Fibroblast of peridontal ligament (primary cell): ENCODE results near the gene CELF4.

ENCODE experiments used
- DNase-seq: peaks from one replicate; pipeline ENCODE4 v3.0.0-alpha.2; 2010; ENCODE audit errors: extremely low read depth

CELF4 gene

GRCh38 chr18:37572736-37573135, 7.1 kb upstream of the CELF4 start:
- DNase-seq, result no peak

GRCh38 chr18:37571266-37571665, 5.7 kb upstream of the CELF4 start:
- no peak for DNase-seq

DNA sequence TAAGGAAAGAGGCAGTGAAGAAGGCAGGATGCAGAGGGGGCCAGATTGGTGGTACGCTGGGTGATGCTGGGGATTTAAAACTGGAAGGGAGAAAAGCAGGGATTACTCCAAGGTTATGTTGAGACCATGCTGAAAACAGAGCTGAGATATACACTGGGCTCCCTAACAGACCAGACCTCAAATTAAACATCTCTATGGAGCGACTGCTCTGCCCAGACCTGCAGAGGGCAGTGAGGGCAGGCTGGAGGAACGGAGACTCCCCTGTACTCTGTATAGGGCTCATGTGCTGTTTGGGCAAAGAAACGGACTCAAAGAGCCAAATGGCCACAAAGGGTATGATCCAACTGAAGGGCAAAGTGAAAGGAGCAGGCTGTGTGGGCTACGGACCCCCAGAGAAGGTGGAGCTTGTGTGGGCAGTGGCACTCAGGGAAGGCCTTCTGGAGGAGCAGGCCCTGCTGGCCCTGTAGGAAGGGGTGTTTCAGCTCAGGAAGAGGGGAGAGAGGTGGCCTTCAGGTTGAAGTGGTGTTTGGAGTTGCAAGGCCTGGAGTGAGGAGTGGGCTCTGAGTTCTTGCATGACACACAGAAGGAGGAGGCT, 4.8 kb upstream of the CELF4 start:
- DNase-seq, result no peak

- DNase-seq, result no peak
These were observed 3.1 kb upstream of the CELF4 start for GRCh38 chr18:37568671-37569070.

- DNase-seq, result no peak
These were observed 2.4 kb upstream of the CELF4 start for GRCh38 chr18:37567994-37568359.

DNA sequence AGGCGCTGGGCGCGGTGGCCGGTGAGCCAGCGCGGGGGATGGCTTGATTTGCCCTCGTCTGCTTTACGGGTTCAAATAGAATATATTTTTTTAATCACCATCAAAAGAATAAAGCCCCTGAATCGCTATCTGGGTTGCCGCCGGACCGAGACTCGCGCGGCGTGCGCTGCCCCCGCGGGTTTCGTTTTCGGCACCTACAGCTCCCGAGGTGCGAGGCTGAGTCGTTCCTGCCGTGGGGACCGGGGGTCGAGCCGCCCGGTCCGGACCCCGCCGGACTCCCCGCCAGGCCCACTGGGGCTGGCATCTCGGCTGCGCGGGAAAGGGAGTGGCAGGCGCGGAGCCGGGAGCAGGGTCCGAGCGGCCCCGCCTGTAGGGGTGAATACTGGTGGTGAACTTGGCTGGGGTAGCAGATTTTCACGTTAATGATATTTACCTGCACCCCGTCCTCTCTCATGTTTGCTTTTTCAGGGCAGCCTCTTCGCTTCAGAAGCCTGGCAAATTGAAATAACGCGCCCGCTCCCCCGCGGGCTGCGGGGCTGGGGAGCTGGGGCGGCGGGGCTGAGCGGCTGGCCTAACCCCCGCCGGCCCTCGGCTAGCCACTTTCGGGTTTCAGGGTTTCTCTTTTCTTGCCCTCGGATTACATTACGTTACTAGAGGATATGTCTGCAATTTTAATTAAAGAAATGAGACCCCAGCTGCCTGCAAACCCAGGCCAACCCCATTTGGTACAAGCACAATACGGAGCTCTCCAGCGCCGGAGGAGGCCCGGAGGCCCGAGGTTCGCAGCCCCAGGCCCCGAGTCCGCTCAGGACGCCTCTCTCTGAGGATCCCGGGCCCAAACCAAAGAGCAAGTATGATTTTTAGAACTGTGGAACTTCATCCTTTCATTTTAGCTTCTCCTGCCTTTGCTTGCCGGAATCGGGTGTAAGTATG, 1.7 kb upstream of the CELF4 start:
- no peak for DNase-seq

GRCh38 chr18:37566479-37567060, 972 bp upstream of the CELF4 start:
- no peak for DNase-seq

DNA sequence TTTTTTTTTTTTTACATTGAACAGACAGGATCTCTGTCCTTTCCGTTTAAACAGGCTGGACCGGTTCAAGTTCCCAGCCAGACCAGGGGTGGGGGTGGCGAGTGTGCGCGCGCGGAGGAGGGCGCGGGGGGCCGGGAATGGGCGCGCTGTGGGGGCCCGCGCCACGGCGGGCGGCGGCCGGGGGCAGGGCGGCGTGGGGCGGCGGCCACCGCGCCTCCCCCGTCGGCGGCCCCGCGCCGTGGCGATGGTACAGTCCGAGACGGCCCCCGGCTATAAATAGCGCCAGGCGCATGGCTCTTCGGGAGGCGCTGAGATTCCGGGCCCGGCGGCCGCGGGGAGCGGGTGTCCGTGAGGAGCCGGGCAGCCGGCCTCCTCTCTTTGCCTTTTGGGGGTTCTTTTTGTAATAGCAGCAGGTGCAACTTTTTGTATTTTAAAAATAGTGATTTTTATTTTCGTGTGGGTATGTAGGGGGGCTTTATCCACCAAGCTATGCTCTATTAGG, 430 bp upstream of the CELF4 start:
- DNase-seq, result peak; percentile 17

DNA sequence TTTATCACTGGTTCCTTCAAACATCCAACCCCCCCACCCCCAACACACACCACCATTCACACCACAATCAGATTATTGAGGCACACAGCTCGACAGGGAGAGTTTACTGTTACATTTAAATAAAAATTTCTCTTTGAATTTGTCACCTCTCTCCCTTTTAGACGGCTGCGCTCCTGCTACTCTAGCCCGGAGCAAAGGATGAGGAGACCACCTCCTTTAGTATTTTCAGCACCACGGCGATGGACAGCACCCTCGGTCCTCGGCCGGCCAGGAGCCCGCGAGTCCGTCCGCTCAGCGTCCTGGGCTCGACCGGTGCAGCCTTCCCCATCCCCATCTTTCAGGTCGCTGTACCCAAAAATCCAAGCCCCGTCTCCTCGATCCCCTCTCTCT, 892 bp downstream of the CELF4 start:
- peak; percentile 20 for DNase-seq

DNA sequence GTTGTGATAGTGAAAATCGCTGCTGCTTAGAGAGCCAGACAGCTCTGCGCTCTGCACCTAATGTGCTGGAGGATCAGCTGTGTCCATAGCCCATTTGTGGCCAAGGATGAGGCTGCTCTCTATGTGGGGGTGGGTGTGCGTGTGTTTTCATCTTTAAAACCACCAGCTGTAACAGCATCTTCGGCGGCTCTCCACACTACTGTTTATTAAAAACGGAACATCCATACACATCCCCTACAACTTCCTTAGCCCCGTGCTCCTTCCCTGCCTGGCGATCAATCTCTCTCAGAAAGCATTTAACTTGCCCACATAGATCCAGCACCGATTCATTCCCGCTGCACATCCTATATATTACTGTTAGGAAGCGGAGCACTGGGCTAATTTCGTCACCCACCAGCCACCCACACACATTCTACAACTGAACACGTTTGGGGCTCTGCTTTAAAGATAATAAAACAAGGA, 1.6 kb downstream of the CELF4 start:
- no peak for DNase-seq

- no peak for DNase-seq
These were observed 3.6 kb downstream of the CELF4 start for GRCh38 chr18:37561986-37562385.

GRCh38 chr18:37560003-37560402, 5.6 kb downstream of the CELF4 start:
- DNase-seq, result no peak

DNA sequence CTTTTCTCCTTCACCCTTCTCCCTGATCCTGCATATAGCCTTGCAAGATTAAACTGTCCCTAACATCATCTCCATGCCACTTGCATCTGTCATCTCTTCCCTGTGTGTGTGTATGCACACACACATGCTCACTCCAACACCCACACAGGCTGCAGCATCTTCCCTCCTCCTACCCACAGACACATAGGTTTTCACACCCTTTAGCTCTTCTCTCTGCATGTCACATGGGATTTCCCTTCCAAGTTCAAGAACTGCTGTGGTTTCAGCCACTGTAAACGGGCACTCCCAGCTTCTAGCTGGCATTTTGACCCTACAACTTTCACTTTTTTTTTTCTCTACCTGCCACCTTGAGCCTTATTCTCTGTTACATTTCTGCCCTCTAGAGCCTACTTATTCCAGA, 6.4 kb downstream of the CELF4 start:
- no peak for DNase-seq

DNA sequence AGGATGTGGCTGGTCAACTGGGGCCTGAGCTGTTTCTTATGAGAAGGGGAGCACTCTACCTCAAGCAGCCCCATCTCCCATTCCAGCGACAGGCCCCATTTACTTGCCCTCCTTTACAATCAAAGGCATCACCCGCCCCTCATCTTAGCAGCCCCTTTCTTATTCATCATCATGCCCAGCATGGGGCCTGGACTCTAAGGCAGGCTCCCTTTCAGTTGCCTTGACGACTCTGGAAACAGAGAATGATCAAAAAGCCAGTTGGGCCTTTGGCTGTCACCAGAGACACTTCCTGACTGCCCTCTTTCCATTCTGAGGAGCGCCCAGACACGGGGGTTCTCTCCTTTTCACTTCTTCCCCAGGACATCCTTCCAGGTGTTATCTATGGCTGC, 11.2 kb downstream of the CELF4 start:
- DNase-seq, result no peak

- no peak for DNase-seq
These were observed 11.8 kb downstream of the CELF4 start for GRCh38 chr18:37553633-37554398.

GRCh38 chr18:37552286-37552685, 13.3 kb downstream of the CELF4 start:
- DNase-seq, result no peak

DNA sequence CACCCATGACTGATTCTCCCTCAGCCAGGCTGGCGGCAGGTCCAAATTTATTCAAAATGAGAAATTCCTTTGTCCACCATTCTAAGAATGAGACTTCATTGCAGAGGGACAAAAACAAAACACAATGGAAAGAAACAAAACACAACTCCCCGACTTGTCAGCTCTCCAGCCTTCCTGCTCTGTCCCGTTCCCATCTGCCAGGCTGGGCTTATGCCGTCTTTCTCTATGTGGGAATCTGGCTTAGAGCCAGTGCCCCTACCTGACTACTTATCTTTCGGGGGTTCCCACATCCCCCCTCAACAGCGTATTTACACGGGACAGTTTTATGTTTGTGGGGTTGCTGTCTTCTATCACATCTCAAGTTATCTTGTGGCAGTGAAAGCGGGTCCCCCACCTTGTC, 13.8 kb downstream of the CELF4 start:
- no peak for DNase-seq

- no peak for DNase-seq
These were observed 14.3 kb downstream of the CELF4 start for GRCh38 chr18:37551249-37551648.

DNA sequence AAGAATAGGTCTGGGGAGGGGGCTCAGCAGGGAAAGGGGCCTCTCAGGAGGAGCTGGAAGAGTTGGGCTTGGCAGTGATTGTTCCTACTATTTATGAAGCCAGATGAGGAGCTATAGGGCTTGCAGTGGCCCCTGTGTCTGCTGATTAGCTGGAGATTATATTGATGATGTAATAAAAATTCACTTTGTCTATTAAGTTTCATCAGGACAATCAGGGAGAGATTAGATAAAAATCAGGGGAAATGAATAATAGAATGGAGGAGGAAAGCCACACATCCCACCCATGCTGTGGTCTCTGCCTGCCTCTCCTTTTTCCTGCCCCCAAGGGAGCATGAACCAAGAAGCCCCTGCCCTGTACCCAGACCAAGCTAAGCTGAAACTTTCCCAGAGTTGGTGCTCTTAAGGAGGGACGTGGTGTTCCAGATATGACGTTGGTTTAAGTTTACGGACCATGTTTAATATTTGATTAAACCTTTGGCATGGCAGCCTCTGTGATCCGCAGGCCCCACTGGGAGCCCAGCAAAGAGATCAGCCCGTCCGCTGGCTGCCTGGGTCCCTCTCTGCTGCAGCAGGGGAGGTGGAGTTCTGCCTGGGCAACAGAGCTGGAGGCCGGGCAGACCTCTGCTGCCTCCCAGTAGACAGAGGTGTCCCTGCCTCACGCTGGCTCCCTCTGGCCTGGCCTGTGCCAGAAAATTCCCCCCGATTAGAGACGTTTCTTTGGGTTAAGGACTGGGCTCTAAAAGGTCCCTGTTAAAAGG, 15.3 kb downstream of the CELF4 start:
- DNase-seq, result no peak

- no peak for DNase-seq
These were observed 16.8 kb downstream of the CELF4 start for GRCh38 chr18:37548679-37549289.
